NCI-H2196 treated with DMSO at 0.1 percent for 48 hours (cell line): Measurements from ENCODE around the gene CCDC157.

Source experiments
- DNase-seq: peaks from one replicate; lab custom pipeline; 2025; ENCODE audit not compliant: unreplicated experiment; lab: John Stamatoyannopoulos, UW

The CCDC157 gene

GRCh38 chr22:30411780-30412179 lies 55.0 kb downstream of the CCDC157 start:
- DNase-seq = no peak

- DNase-seq = no peak
Measured at GRCh38 chr22:30413001-30413400, 56.2 kb downstream of the CCDC157 start.

- DNase-seq = no peak
Measured at GRCh38 chr22:30413745-30414524, 57.1 kb downstream of the CCDC157 start.

GRCh38 chr22:30414525-30415047 lies 57.8 kb downstream of the CCDC157 start:
- DNase-seq = no peak

- no peak for DNase-seq
Measured at GRCh38 chr22:30416403-30416802, 59.6 kb downstream of the CCDC157 start.

GRCh38 chr22:30416837-30417236 lies 60.0 kb downstream of the CCDC157 start:
- no peak for DNase-seq

GRCh38 chr22:30420347-30421125 lies 63.7 kb downstream of the CCDC157 start:
- DNase-seq = no peak

GRCh38 chr22:30421695-30422480 lies 65.1 kb downstream of the CCDC157 start:
- DNase-seq = no peak

GRCh38 chr22:30422481-30423300 lies 65.9 kb downstream of the CCDC157 start:
- no peak for DNase-seq

- DNase-seq = no peak
Measured at GRCh38 chr22:30423301-30423958, 66.6 kb downstream of the CCDC157 start.

GRCh38 chr22:30423959-30424533 lies 67.2 kb downstream of the CCDC157 start:
- peak; percentile 93 for DNase-seq

GRCh38 chr22:30424534-30425326 lies 67.9 kb downstream of the CCDC157 start:
- no peak for DNase-seq

- DNase-seq = no peak
Measured at GRCh38 chr22:30425327-30425615, 68.5 kb downstream of the CCDC157 start.

GRCh38 chr22:30425616-30426387 lies 69.0 kb downstream of the CCDC157 start, which contains the start of gene MTFP1:
MTFP1 (plus strand) TSS chr22:30425768; CDS start chr22:30425880, 112 bp downstream.
- DNase-seq = peak; percentile 3
